HG02870 (cell line): ENCODE measurements around the gene SLC1A1.
"Not testable (repeated sequence)": the region's sequence is repeated elsewhere in the genome, so short reads cannot be mapped to it uniquely, and the experiment has no call there.

Experiments used
- ATAC-seq: cut with Tn5 transposase; IDR thresholded peaks from one replicate; pipeline ENCODE4 v1.9.1; 2021; ENCODE audit warnings: mild to moderate bottlenecking, moderate library complexity; ENCODE audit not compliant: unreplicated experiment

The SLC1A1 gene

GRCh38 chr9:4540425-4540824 is 50.2 kb downstream of the SLC1A1 start:
- ATAC-seq, result no peak

GRCh38 chr9:4541281-4541680 is 51.0 kb downstream of the SLC1A1 start:
- no peak for ATAC-seq

GRCh38 chr9:4541856-4542255 is 51.6 kb downstream of the SLC1A1 start:
- ATAC-seq, result no peak

GRCh38 chr9:4544714-4545113 is 54.4 kb downstream of the SLC1A1 start:
- not testable (repeated sequence) for ATAC-seq

- no peak for ATAC-seq
Measured at GRCh38 chr9:4547016-4547415, 56.7 kb downstream of the SLC1A1 start.

- no peak for ATAC-seq
Measured at GRCh38 chr9:4548811-4549725, 58.8 kb downstream of the SLC1A1 start.

- no peak for ATAC-seq
Measured at GRCh38 chr9:4549751-4550295, 59.6 kb downstream of the SLC1A1 start.

GRCh38 chr9:4550777-4551484 is 60.7 kb downstream of the SLC1A1 start:
- no peak for ATAC-seq

- no peak for ATAC-seq
Measured at GRCh38 chr9:4553951-4554381, 63.7 kb downstream of the SLC1A1 start.

GRCh38 chr9:4555236-4555635 is 65.0 kb downstream of the SLC1A1 start:
- ATAC-seq, result no peak

- ATAC-seq, result no peak
Measured at GRCh38 chr9:4558371-4558998, 68.2 kb downstream of the SLC1A1 start.

GRCh38 chr9:4559261-4560182 is 69.3 kb downstream of the SLC1A1 start:
- ATAC-seq, result peak; percentile 91

GRCh38 chr9:4563105-4563504 is 72.8 kb downstream of the SLC1A1 start:
- no peak for ATAC-seq

- ATAC-seq, result no peak
Measured at GRCh38 chr9:4566806-4567205, 76.5 kb downstream of the SLC1A1 start.

GRCh38 chr9:4567601-4568000 is 77.3 kb downstream of the SLC1A1 start:
- no peak for ATAC-seq

- no peak for ATAC-seq
Measured at GRCh38 chr9:4569101-4569500, 78.8 kb downstream of the SLC1A1 start.

GRCh38 chr9:4572184-4572826 is 82.0 kb downstream of the SLC1A1 start:
- ATAC-seq, result no peak

GRCh38 chr9:4573176-4573575 is 82.9 kb downstream of the SLC1A1 start:
- ATAC-seq, result no peak

GRCh38 chr9:4573634-4574389 is 83.5 kb downstream of the SLC1A1 start:
- ATAC-seq, result no peak
